ENCODE measurements around the gene MAPK1IP1L.
"Not testable (repeated sequence)": the region's sequence is repeated elsewhere in the genome, so short reads cannot be mapped to it uniquely, and the experiment has no call there.

MAPK1IP1L gene

GRCh38 chr14:55071870-55072640, 20.6 kb downstream of the MAPK1IP1L start:
- DNase-seq (ENCODE audit: extremely low read depth, low read depth): peak; percentile 52

GRCh38 chr14:55073856-55074255, 22.4 kb downstream of the MAPK1IP1L start:
- no peak for TF ChIP-seq CTCF (IDR thresholded peaks at IDR 0.05; ENCODE audit: low read depth, low read length)
- DNase-seq (ENCODE audit: extremely low read depth, low read depth): no peak

More at GRCh38 chr14:55071870-55072640, 20.6 kb downstream of the MAPK1IP1L start:
- no peak for TF ChIP-seq CTCF (IDR thresholded peaks at IDR 0.05; ENCODE audit: low read depth, low read length)

GRCh38 chr14:55074662-55075061, 23.2 kb downstream of the MAPK1IP1L start:
- TF ChIP-seq CTCF (IDR thresholded peaks at IDR 0.05; ENCODE audit: low read depth, low read length): no peak
- DNase-seq (ENCODE audit: extremely low read depth, low read depth): no peak

- DNase-seq (ENCODE audit: extremely low read depth, low read depth): no peak
- no peak for TF ChIP-seq CTCF (IDR thresholded peaks at IDR 0.05; ENCODE audit: low read depth, low read length)
These were observed 24.3 kb downstream of the MAPK1IP1L start for GRCh38 chr14:55075628-55076175.

- DNase-seq (ENCODE audit: extremely low read depth, low read depth): no peak
- TF ChIP-seq CTCF (IDR thresholded peaks at IDR 0.05; ENCODE audit: low read depth, low read length): no peak
These were observed 26.0 kb downstream of the MAPK1IP1L start for GRCh38 chr14:55077170-55078151.

- not testable (repeated sequence) for DNase-seq (ENCODE audit: extremely low read depth, low read depth)
These were observed 28.5 kb downstream of the MAPK1IP1L start for GRCh38 chr14:55079961-55080360.

- DNase-seq (ENCODE audit: extremely low read depth, low read depth): no peak
- TF ChIP-seq CTCF (IDR thresholded peaks at IDR 0.05; ENCODE audit: low read depth, low read length): no peak
These were observed 33.1 kb downstream of the MAPK1IP1L start for GRCh38 chr14:55084401-55085059.
